Adrenal gland (tissue), 5 donors: ENCODE results near the gene MDN1.

Source experiments
- POLR2A ChIP-seq, 2 donors: fragments of 450-650 bp; IDR thresholded peaks; one replicate each; pipeline ENCODE4 v1.6.1; 2017; ENCODE audit warnings: antibody characterized with exemption in 2 of 2, mild to moderate bottlenecking in 2 of 2, moderate library complexity in 1 of 2
- TF ChIP-seq, protein P1 (sequence below), 6 experiments: fragments of 450-650 bp in 4 of 6; fragments of 200-600 bp in 2 of 6; sonication (generic) in 1 of 6; IDR thresholded peaks; 1 replicate in 5 of 6; 2 replicates in 1 of 6; pipeline versions ENCODE4 v1.5.1 to v1.8.0; 2016 to 2021; ENCODE audit warnings: antibody characterized with exemption in 6 of 6, mild to moderate bottlenecking in 2 of 6, moderate library complexity in 1 of 6
- donor health status: DM: no; HTN: no; CAD: no.

DNA sequence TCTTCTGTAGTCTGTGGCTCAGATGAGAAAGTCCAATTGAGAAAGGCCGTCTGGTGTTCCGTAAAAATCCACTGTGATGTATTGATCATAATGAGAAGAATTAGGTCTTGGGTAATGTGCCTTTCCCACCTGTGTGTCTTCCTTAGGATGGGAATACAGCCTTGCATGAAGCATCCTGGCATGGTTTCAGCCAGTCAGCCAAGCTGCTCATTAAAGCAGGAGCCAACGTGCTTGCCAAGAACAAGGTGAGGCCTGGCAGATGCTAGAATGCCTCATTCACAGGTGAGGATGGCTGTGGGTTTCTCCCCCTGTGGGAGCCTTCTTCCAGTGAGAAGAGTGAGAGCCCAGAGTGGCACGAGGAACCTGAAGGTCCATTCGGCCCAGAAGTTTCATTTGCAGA lies 213.7 kb downstream of the MDN1 start:
- TF ChIP-seq, protein P1, sequence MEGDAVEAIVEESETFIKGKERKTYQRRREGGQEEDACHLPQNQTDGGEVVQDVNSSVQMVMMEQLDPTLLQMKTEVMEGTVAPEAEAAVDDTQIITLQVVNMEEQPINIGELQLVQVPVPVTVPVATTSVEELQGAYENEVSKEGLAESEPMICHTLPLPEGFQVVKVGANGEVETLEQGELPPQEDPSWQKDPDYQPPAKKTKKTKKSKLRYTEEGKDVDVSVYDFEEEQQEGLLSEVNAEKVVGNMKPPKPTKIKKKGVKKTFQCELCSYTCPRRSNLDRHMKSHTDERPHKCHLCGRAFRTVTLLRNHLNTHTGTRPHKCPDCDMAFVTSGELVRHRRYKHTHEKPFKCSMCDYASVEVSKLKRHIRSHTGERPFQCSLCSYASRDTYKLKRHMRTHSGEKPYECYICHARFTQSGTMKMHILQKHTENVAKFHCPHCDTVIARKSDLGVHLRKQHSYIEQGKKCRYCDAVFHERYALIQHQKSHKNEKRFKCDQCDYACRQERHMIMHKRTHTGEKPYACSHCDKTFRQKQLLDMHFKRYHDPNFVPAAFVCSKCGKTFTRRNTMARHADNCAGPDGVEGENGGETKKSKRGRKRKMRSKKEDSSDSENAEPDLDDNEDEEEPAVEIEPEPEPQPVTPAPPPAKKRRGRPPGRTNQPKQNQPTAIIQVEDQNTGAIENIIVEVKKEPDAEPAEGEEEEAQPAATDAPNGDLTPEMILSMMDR (IDR thresholded peaks at IDR 0.05), result no peak
- TF ChIP-seq POLR2A (IDR thresholded peaks at IDR 0.05), result no peak
